HepG2 (cell line): ENCODE data around the gene GASK1A. TPM values are rescaled to one million over a fixed set of nuclear protein-coding genes. Genes with fewer than 3 reads are reported as not detected.

ENCODE experiments used
- ATAC-seq: fragments of 200-7000 bp; cut with Tn5 transposase; 3 replicates; pipeline ENCODE4 v1.9.1; 2020; ENCODE audit warnings: mild to moderate bottlenecking, moderate library complexity
- BruUV-seq: library from RNA; stranded (reverse); fragments of 400-500 nt; replicated peaks from 2 replicates; lab custom pipeline; 2021; lab: Mats Ljungman, UMichigan
- CTCF ChIA-PET: fragments of 300-600 bp; formaldehyde crosslinking; extraction: SDS; loops from one replicate; lab custom pipeline; 2021; ENCODE audit warnings: low total read pairs, inconsistent platforms, low intra/inter-chr PET ratio; lab: Yijun Ruan, JAX
- POLR2A ChIA-PET: fragments of 350-600 bp; sonication (Branson Sonifier 250); formaldehyde crosslinking; loops from one replicate; lab custom pipeline; 2020; ENCODE audit warnings: antibody characterized with exemption, inconsistent platforms; lab: Yijun Ruan, JAX
- DNase-seq: peaks from one replicate; pipeline ENCODE4 v3.0.0-alpha.2; 2015; ENCODE audit warnings: low spot score
- FAIRE-seq: peaks from 3 replicates; lab custom pipeline; 2011; peaks lifted over from hg19 to GRCh38; lab: Jason Lieb, UNC
- H2AFZ ChIP-seq: one replicate; pipeline ENCODE4 v1.6.1; 2011; ENCODE audit warnings: low read length, inconsistent platforms
- H3K27ac ChIP-seq: fragments of 300-600 bp; 3 replicates; pipeline ENCODE4 v1.8.0; 2011; ENCODE audit warnings: mixed run types, mild to moderate bottlenecking, mixed read lengths, low read length, inconsistent platforms; ENCODE audit not compliant: insufficient read depth; ENCODE audit errors: extremely low read length
- H3K27me3 ChIP-seq, 2 experiments: fragments of 200-600 bp in 1 of 2; 2 replicates in 1 of 2; 3 replicates in 1 of 2; pipeline versions ENCODE4 v1.6.0 to v1.8.0; 2011; ENCODE audit warnings: low read length in 2 of 2, mild to moderate bottlenecking in 2 of 2, moderate library complexity in 2 of 2, inconsistent platforms in 1 of 2; ENCODE audit not compliant: insufficient read depth in 2 of 2, control insufficient read depth in 1 of 2
- H3K36me3 ChIP-seq, 2 experiments: fragments of 200-600 bp in 1 of 2; replicated peaks in 1 of 2; 2 replicates in 1 of 2; 3 replicates in 1 of 2; pipeline versions ENCODE4 v1.5.1 to v1.8.0; 2011; ENCODE audit warnings: low read length in 2 of 2, inconsistent platforms in 1 of 2; ENCODE audit not compliant: insufficient read depth in 2 of 2, control insufficient read depth in 1 of 2
- H3K4me1 ChIP-seq: 2 replicates; pipeline ENCODE4 v1.5.1; 2012; ENCODE audit warnings: low read length, inconsistent platforms; ENCODE audit not compliant: insufficient read depth
- H3K4me2 ChIP-seq: 2 replicates; pipeline ENCODE4 v1.6.0; 2011; ENCODE audit warnings: low read depth, low read length, inconsistent platforms
- H3K4me3 ChIP-seq, 3 experiments: fragments of 200-600 bp in 1 of 3; sonication (generic), shearing (Covaris generic) in 1 of 3; replicated peaks in 1 of 3; 2 replicates each; pipeline ENCODE4 v1.5.1; 2011 to 2016; ENCODE audit warnings: low read length in 3 of 3, inconsistent platforms in 2 of 3, low read depth in 2 of 3, mild to moderate bottlenecking in 2 of 3, control low read depth in 1 of 3, mixed read lengths in 1 of 3; ENCODE audit not compliant: insufficient read depth in 1 of 3
- H3K79me2 ChIP-seq: one replicate; pipeline ENCODE4 v1.6.1; 2011; ENCODE audit warnings: low read length, inconsistent platforms; ENCODE audit not compliant: insufficient read depth
- H3K9ac ChIP-seq: 2 replicates; pipeline ENCODE4 v1.6.0; 2011; ENCODE audit warnings: mild to moderate bottlenecking, low read depth, low read length, inconsistent platforms; ENCODE audit not compliant: insufficient read depth
- H3K9me3 ChIP-seq: 2 replicates; pipeline ENCODE4 v1.5.1; 2012; ENCODE audit warnings: mild to moderate bottlenecking, low read length
- H4K20me1 ChIP-seq: 2 replicates; pipeline ENCODE4 v1.6.0; 2011; ENCODE audit warnings: inconsistent platforms, mild to moderate bottlenecking, low read length, moderate library complexity; ENCODE audit not compliant: insufficient read depth
- DNMT3B ChIP-seq: conservative IDR thresholded peaks from 2 replicates; pipeline ENCODE4 v1.6.1; 2016; ENCODE audit warnings: missing biosample characterization, control low read depth
- HOMEZ ChIP-seq: IDR thresholded peaks from 2 replicates; pipeline ENCODE4 v1.6.1; 2016; ENCODE audit warnings: low read depth
- NAIF1 ChIP-seq: sonication (generic); formaldehyde crosslinking; IDR thresholded peaks from 2 replicates; pipeline ENCODE4 v1.5.0; 2020; ENCODE audit warnings: mild to moderate bottlenecking, missing genetic modification reagents, borderline replicate concordance
- RBAK ChIP-seq: sonication (generic); formaldehyde crosslinking; IDR thresholded peaks from 2 replicates; pipeline ENCODE4 v1.5.1; 2020; ENCODE audit warnings: mild to moderate bottlenecking, missing genetic modification reagents
- RERE ChIP-seq: IDR thresholded peaks from 2 replicates; pipeline ENCODE4 v1.6.1; 2016; ENCODE audit warnings: low read depth, missing genetic modification reagents, missing compliant biosample characterization
- SAFB2 ChIP-seq: sonication (generic); formaldehyde crosslinking; IDR thresholded peaks from 2 replicates; pipeline ENCODE4 v1.5.1; 2020; ENCODE audit warnings: missing genetic modification reagents, low read depth, mild to moderate bottlenecking, borderline replicate concordance
- ZNF510 ChIP-seq: sonication (generic); formaldehyde crosslinking; IDR thresholded peaks from 2 replicates; pipeline ENCODE4 v1.4.0; 2020; ENCODE audit warnings: low read depth, mild to moderate bottlenecking, missing genetic modification reagents
- WGBS: methylation state at CpG from one replicate; pipeline ENCODE4 v1.1.6; 2017; ENCODE audit warnings: low lambda C conversion rate; 5-methylcytosine and 5-hydroxymethylcytosine counted together
- in situ Hi-C: cut with HindIII; loops from 2 replicates; pipeline ENCODE4 v1.10.0; 2017; ENCODE audit warnings: low pct_unique_long_range_greater_than_20kb; ENCODE audit not compliant: extremely low pct_ligation_motif_present
- intact Hi-C: fragments of 100-400 bp; cut with micrococcal nuclease; formaldehyde crosslinking; loops from one replicate; pipeline ENCODE4 v1.10.0; 2022; ENCODE audit not compliant: unreplicated experiment
- polyA plus RNA-seq, 8 experiments: library from polyadenylated mRNA; depleted of rRNA in 3 of 8; stranded (reverse) in 7 of 8; unstranded in 1 of 8; fragments of >200 nt; fragmentation: Illumina TruSeq in 4 of 8; extraction: Trizol in 4 of 8; gene quantifications; 2 replicates each; pipeline versions ENCODE4 v1.2.1 to v1.2.3, GENCODE V29; 2011 to 2016; ENCODE audit warnings: low read depth in 4 of 8, missing spikeins in 1 of 8, mixed read lengths in 1 of 8; ENCODE audit not compliant: insufficient read depth in 1 of 8
- total RNA-seq, 5 experiments: library from RNA; depleted of rRNA; stranded (reverse); fragments of >200 nt; fragmentation: Illumina TruSeq; extraction: Trizol; gene quantifications; 2 replicates each; pipeline ENCODE4 v1.2.3, GENCODE V29; 2016; ENCODE audit warnings: low read depth in 1 of 5
- TF ChIP-seq, protein P1 (sequence below): sonication (generic); formaldehyde crosslinking; IDR thresholded peaks from 2 replicates; pipeline ENCODE4 v1.4.0; 2020; ENCODE audit warnings: low read depth, mild to moderate bottlenecking, missing genetic modification reagents
- TF ChIP-seq, protein P2 (sequence below): sonication (generic); formaldehyde crosslinking; IDR thresholded peaks from 2 replicates; pipeline ENCODE4 v1.4.0; 2020; ENCODE audit warnings: missing genetic modification reagents
- TF ChIP-seq, protein P3 (sequence below): sonication (generic); formaldehyde crosslinking; IDR thresholded peaks from 2 replicates; pipeline ENCODE4 v1.4.0; 2020; ENCODE audit warnings: missing genetic modification reagents, mild to moderate bottlenecking, borderline replicate concordance

The GASK1A gene
- total and polyA plus RNA-seq, 2 of the 13 experiments (the other 11 are each of a cell fraction or from before 2014, with no cell fraction given): not detected

DNA sequence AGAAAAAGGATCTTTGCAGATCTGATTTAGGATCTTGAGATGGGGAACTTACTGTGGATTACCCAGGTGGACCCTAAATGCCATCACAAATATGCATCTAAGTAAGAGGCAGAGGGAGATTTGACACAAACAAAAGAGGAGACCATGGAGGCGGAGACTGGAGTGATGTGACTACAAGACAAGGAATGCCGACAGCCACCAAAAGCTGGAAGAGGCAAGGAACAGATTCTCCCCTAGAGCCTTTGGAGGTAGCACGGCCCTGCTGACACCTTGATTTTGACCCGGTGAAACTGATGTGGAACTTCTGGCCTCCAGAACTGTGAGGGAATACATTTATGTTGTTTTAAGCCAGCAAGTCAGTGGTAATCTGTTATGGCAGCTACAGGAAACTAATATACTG, 44.0 kb downstream of the GASK1A start (continued):
- TF ChIP-seq, protein P1, sequence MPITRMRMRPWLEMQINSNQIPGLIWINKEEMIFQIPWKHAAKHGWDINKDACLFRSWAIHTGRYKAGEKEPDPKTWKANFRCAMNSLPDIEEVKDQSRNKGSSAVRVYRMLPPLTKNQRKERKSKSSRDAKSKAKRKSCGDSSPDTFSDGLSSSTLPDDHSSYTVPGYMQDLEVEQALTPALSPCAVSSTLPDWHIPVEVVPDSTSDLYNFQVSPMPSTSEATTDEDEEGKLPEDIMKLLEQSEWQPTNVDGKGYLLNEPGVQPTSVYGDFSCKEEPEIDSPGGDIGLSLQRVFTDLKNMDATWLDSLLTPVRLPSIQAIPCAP: no peak
- no peak for TF ChIP-seq DNMT3B (CRISPR knock-in tag)
- no peak for TF ChIP-seq ZNF510 (CRISPR knock-in tag)
- TF ChIP-seq NAIF1: no peak
- no peak for TF ChIP-seq HOMEZ (CRISPR knock-in tag)

DNA sequence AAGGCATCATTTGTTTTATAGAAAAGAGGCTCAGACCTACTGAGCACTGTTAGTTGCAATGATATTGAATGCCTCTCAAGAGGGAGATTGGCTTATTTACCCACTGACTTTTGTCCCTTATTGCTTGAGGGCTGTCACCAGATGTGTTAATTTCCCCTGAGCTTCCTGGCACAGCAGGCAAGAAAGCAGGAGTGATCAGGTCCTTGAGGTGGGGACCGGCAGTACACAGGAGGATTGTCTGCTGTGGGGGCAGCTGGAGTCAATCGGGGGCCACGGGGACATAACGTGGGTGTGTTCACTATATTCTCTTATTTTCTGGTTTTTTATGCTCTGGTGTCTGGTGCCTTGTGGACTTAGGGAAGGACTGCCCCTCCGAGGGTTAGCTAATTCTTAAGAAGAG, 44.6 kb downstream of the GASK1A start:
- in situ Hi-C loops (no loop called here), intact Hi-C loops (no loop called here)
- 22% methylated on average over 5 of the region's 5 CpGs for WGBS
- ATAC-seq (no peak), FAIRE-seq (no peak), DNase-seq (no peak)
- BruUV-seq: no TSS peak
- Histone ChIP-seq H3K9me3 (no peaks in the 10 kb centered on the region), H4K20me1 (no peaks in the 10 kb centered on the region), H3K4me2 (no peak overlapping the region), H3K9ac (no peak overlapping the region), H3K4me3 (no peak overlapping the region), H3K27me3 (peaks cover 0 to 46% of the 10 kb centered on the region in 2 experiments; a peak in 4 of 5 replicates), H3K4me1 (peaks cover 5% of the 10 kb centered on the region), H3K36me3 (no peaks in the 10 kb centered on the region), H3K79me2 (no peaks in the 10 kb centered on the region), H3K27ac (no peak overlapping the region), H2AFZ (no peak overlapping the region)
- CTCF ChIA-PET: no interaction called here
- POLR2A ChIA-PET: no interaction called here
- TF ChIP-seq RBAK (no peak), SAFB2 (CRISPR knock-in tag) (no peak), RERE (no peak)
- TF ChIP-seq, protein P2, sequence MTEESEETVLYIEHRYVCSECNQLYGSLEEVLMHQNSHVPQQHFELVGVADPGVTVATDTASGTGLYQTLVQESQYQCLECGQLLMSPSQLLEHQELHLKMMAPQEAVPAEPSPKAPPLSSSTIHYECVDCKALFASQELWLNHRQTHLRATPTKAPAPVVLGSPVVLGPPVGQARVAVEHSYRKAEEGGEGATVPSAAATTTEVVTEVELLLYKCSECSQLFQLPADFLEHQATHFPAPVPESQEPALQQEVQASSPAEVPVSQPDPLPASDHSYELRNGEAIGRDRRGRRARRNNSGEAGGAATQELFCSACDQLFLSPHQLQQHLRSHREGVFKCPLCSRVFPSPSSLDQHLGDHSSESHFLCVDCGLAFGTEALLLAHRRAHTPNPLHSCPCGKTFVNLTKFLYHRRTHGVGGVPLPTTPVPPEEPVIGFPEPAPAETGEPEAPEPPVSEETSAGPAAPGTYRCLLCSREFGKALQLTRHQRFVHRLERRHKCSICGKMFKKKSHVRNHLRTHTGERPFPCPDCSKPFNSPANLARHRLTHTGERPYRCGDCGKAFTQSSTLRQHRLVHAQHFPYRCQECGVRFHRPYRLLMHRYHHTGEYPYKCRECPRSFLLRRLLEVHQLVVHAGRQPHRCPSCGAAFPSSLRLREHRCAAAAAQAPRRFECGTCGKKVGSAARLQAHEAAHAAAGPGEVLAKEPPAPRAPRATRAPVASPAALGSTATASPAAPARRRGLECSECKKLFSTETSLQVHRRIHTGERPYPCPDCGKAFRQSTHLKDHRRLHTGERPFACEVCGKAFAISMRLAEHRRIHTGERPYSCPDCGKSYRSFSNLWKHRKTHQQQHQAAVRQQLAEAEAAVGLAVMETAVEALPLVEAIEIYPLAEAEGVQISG (CRISPR knock-in tag): no peak
- TF ChIP-seq, protein P3, sequence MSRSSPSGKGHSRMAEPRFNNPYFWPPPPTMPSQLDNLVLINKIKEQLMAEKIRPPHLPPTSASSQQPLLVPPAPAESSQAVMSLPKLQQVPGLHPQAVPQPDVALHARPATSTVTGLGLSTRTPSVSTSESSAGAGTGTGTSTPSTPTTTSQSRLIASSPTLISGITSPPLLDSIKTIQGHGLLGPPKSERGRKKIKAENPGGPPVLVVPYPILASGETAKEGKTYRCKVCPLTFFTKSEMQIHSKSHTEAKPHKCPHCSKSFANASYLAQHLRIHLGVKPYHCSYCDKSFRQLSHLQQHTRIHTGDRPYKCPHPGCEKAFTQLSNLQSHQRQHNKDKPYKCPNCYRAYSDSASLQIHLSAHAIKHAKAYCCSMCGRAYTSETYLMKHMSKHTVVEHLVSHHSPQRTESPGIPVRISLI (CRISPR knock-in tag): no peak
